HepG2 (cell line): ENCODE measurements around the gene MTHFR.

Source experiments
- ARNT ChIP-seq: fragments of 450-650 bp; IDR thresholded peaks from 2 replicates; pipeline ENCODE4 v1.6.1; 2017
- CBX5 ChIP-seq: sonication (generic); formaldehyde crosslinking; IDR thresholded peaks from 2 replicates; pipeline ENCODE4 v1.4.0; 2020; ENCODE audit warnings: missing genetic modification reagents, borderline replicate concordance
- CC2D1A ChIP-seq: sonication (generic); formaldehyde crosslinking; IDR thresholded peaks from 2 replicates; pipeline ENCODE4 v1.8.1; 2023; ENCODE audit warnings: mild to moderate bottlenecking, missing genetic modification reagents
- CEBPB ChIP-seq: IDR thresholded peaks from 2 replicates; pipeline ENCODE4 v1.6.1; 2011; ENCODE audit warnings: low read depth, low read length, improper control_type of control experiment, borderline replicate concordance
- IRF2 ChIP-seq: IDR thresholded peaks from 2 replicates; pipeline ENCODE4 v1.6.1; 2018; ENCODE audit warnings: missing genetic modification reagents, missing compliant biosample characterization
- NFRKB ChIP-seq: fragments of 450-650 bp; IDR thresholded peaks from 2 replicates; pipeline ENCODE4 v1.6.1; 2017
- SMAD3 ChIP-seq: sonication (generic); formaldehyde crosslinking; IDR thresholded peaks from 2 replicates; pipeline ENCODE4 v1.4.0; 2020; ENCODE audit warnings: missing genetic modification reagents
- TAF1 ChIP-seq: sonication (generic); formaldehyde crosslinking; IDR thresholded peaks from 2 replicates; pipeline ENCODE4 v1.4.0; 2020; ENCODE audit warnings: missing genetic modification reagents
- TARDBP ChIP-seq: sonication (generic); formaldehyde crosslinking; IDR thresholded peaks from 2 replicates; pipeline ENCODE4 v1.8.0; 2022; ENCODE audit warnings: mild to moderate bottlenecking, missing genetic modification reagents
- TF ChIP-seq, protein P1 (sequence below): sonication (generic); formaldehyde crosslinking; conservative IDR thresholded peaks from 2 replicates; pipeline ENCODE4 v1.4.0; 2020; ENCODE audit warnings: missing genetic modification reagents
- TF ChIP-seq, protein P2 (sequence below): sonication (generic); formaldehyde crosslinking; IDR thresholded peaks from 2 replicates; pipeline ENCODE4 v1.5.0; 2020; ENCODE audit warnings: mild to moderate bottlenecking, missing genetic modification reagents, borderline replicate concordance
- TF ChIP-seq, protein P3 (sequence below), 2 experiments: fragments of 450-650 bp in 1 of 2; sonication (generic) in 1 of 2; formaldehyde crosslinking; IDR thresholded peaks; 2 replicates each; pipeline versions ENCODE4 v1.5.0 to v1.8.0; 2020 to 2022; ENCODE audit warnings: mild to moderate bottlenecking in 1 of 2, missing genetic modification reagents in 1 of 2

DNA sequence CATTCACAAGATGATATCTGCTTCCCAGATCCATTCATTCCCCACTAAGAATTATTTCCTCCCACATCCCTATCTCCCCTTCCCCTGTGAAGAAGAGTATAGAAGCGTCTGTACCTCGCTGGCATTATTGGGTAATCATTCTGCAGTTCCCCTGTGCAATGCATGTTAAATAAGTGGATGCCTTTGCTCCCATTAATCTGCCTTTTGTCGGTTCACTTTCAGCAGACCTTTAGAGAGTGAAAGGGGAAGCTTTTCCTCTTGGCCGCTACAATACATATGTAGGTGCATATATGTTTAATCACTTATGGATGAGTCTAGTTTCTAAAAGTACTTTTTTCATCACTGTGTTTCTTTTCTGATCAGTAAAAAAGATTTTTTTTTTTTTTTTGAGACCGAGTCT is 7.3 kb upstream of the MTHFR start:
- TF ChIP-seq CEBPB: no peak
- TF ChIP-seq, protein P1, sequence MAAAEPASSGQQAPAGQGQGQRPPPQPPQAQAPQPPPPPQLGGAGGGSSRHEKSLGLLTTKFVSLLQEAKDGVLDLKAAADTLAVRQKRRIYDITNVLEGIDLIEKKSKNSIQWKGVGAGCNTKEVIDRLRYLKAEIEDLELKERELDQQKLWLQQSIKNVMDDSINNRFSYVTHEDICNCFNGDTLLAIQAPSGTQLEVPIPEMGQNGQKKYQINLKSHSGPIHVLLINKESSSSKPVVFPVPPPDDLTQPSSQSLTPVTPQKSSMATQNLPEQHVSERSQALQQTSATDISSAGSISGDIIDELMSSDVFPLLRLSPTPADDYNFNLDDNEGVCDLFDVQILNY (CRISPR knock-in tag): no peak
- no peak for TF ChIP-seq TAF1
- TF ChIP-seq TARDBP (CRISPR knock-in tag): no peak
- TF ChIP-seq IRF2 (CRISPR knock-in tag): no peak
- TF ChIP-seq NFRKB: no peak
- TF ChIP-seq, protein P2, sequence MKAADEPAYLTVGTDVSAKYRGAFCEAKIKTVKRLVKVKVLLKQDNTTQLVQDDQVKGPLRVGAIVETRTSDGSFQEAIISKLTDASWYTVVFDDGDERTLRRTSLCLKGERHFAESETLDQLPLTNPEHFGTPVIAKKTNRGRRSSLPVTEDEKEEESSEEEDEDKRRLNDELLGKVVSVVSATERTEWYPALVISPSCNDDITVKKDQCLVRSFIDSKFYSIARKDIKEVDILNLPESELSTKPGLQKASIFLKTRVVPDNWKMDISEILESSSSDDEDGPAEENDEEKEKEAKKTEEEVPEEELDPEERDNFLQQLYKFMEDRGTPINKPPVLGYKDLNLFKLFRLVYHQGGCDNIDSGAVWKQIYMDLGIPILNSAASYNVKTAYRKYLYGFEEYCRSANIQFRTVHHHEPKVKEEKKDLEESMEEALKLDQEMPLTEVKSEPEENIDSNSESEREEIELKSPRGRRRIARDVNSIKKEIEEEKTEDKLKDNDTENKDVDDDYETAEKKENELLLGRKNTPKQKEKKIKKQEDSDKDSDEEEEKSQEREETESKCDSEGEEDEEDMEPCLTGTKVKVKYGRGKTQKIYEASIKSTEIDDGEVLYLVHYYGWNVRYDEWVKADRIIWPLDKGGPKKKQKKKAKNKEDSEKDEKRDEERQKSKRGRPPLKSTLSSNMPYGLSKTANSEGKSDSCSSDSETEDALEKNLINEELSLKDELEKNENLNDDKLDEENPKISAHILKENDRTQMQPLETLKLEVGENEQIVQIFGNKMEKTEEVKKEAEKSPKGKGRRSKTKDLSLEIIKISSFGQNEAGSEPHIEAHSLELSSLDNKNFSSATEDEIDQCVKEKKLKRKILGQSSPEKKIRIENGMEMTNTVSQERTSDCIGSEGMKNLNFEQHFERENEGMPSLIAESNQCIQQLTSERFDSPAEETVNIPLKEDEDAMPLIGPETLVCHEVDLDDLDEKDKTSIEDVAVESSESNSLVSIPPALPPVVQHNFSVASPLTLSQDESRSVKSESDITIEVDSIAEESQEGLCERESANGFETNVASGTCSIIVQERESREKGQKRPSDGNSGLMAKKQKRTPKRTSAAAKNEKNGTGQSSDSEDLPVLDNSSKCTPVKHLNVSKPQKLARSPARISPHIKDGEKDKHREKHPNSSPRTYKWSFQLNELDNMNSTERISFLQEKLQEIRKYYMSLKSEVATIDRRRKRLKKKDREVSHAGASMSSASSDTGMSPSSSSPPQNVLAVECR (CRISPR knock-in tag): no peak
- TF ChIP-seq CC2D1A (CRISPR knock-in tag): no peak
- TF ChIP-seq ARNT: no peak
- TF ChIP-seq SMAD3: no peak
- TF ChIP-seq, protein P3, sequence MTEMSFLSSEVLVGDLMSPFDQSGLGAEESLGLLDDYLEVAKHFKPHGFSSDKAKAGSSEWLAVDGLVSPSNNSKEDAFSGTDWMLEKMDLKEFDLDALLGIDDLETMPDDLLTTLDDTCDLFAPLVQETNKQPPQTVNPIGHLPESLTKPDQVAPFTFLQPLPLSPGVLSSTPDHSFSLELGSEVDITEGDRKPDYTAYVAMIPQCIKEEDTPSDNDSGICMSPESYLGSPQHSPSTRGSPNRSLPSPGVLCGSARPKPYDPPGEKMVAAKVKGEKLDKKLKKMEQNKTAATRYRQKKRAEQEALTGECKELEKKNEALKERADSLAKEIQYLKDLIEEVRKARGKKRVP (CRISPR knock-in tag; IDR thresholded peaks at IDR 0.05): no peak
- no peak for TF ChIP-seq CBX5 (CRISPR knock-in tag)
